Upper lobe of left lung (tissue), 6 donors: ENCODE results near the gene LARGE1. TPM values are rescaled to one million over a fixed set of nuclear protein-coding genes. Genes with fewer than 3 reads are reported as not detected.

Experiments used
- ATAC-seq, 2 donors: fragments of 200-7000 bp; cut with Tn5 transposase; one replicate each; pipeline ENCODE4 v1.9.1; 2022; ENCODE audit warnings: mild to moderate bottlenecking in 2 of 2, moderate library complexity in 2 of 2; ENCODE audit not compliant: low FRiP score in 2 of 2
- DNase-seq, 2 donors: peaks; one replicate each; pipeline ENCODE4 v3.0.0-alpha.2; 2019 to 2020
- H3K27ac ChIP-seq, 4 donors: fragments of 200-600 bp; sonication (generic); one replicate each; pipeline ENCODE4 v1.5.1; 2016 to 2019
- H3K27me3 ChIP-seq, 4 donors: fragments of 200-600 bp; sonication (generic); one replicate each; pipeline ENCODE4 v1.5.1; 2017 to 2019
- H3K36me3 ChIP-seq, 4 donors: fragments of 200-600 bp; sonication (generic); one replicate each; pipeline ENCODE4 v1.5.1; 2016 to 2019
- H3K4me1 ChIP-seq, 4 donors: fragments of 200-600 bp; sonication (generic); one replicate each; pipeline ENCODE4 v1.5.1; 2018 to 2019
- H3K4me3 ChIP-seq, 4 donors: fragments of 200-600 bp; sonication (generic); one replicate each; pipeline ENCODE4 v1.5.1; 2017 to 2019; ENCODE audit warnings: mild to moderate bottlenecking in 2 of 4, moderate library complexity in 1 of 4
- H3K9me3 ChIP-seq, 4 donors: fragments of 200-600 bp; sonication (generic); one replicate each; pipeline ENCODE4 v1.5.1; 2018 to 2019
- CTCF ChIP-seq, 6 experiments: fragments of 450-650 bp in 4 of 6; fragments of 200-600 bp in 2 of 6; sonication (generic) in 2 of 6; IDR thresholded peaks; one replicate each; pipeline ENCODE4 v1.5.1; 2016 to 2019; ENCODE audit warnings: antibody characterized with exemption in 6 of 6
- EP300 ChIP-seq, 4 donors: sonication (generic); formaldehyde crosslinking; IDR thresholded peaks; one replicate each; pipeline ENCODE4 v1.5.1; 2017; ENCODE audit warnings: antibody characterized with exemption in 4 of 4, control low read depth in 2 of 4
- POLR2A ChIP-seq, 4 donors: fragments of 450-650 bp; IDR thresholded peaks; one replicate each; pipeline ENCODE4 v1.5.1; 2016 to 2017; ENCODE audit warnings: antibody characterized with exemption in 4 of 4, mild to moderate bottlenecking in 2 of 4
- POLR2AphosphoS5 ChIP-seq, 2 donors: sonication (generic); formaldehyde crosslinking; IDR thresholded peaks; one replicate each; pipeline ENCODE4 v1.5.1; 2017; ENCODE audit warnings: antibody characterized with exemption in 2 of 2
- WGBS, 2 donors: methylation state at CpG; one replicate each; pipeline ENCODE4 v1.1.5; 2017 to 2018; 5-methylcytosine and 5-hydroxymethylcytosine counted together
- total RNA-seq, 6 donors: library from RNA; depleted of rRNA in 4 of 6; stranded (reverse); fragments of >200 nt in 4 of 6; gene quantifications; one replicate each; pipeline versions ENCODE4 v1.1.0 to v1.2.1, GENCODE V29; 2016 to 2021
- donor health status: DM: no; HTN: no; CAD: no; lungs with moderate emphysema.
- donor health status: DM: no; HTN: yes; CAD: no; lungs with severe emphysema.

The LARGE1 gene
- total RNA-seq, 6 donors from 2014 or later: 14.0 to 56.6 (median 25.3) TPM

- Histone ChIP-seq H3K4me1 (peaks cover 0 to 4% (median 0%) of the 10 kb centered on the region in 4 donors), H3K4me3 (no peak overlapping the region), H3K9me3 (no peaks in the 10 kb centered on the region), H3K27ac (no peak overlapping the region), H3K27me3 (no peaks in the 10 kb centered on the region), H3K36me3 (no peaks in the 10 kb centered on the region)
- ATAC-seq (no peak), DNase-seq (no peak)
- WGBS, 2 donors: 90 to 91% methylated on average over 6 of the region's 6 CpGs
- TF ChIP-seq CTCF (IDR thresholded peaks at IDR 0.05) (no peak), EP300 (IDR thresholded peaks at IDR 0.05) (no peak), POLR2A (IDR thresholded peaks at IDR 0.05) (no peak), POLR2AphosphoS5 (IDR thresholded peaks at IDR 0.05) (no peak)
Measured at GRCh38 chr22:33562501-33562900, 357.8 kb downstream of the LARGE1 start.

GRCh38 chr22:33561149-33561807 is 359.0 kb downstream of the LARGE1 start:
- Histone ChIP-seq H3K4me1 (peaks cover 0 to 4% (median 0%) of the 10 kb centered on the region in 4 donors), H3K27me3 (no peaks in the 10 kb centered on the region), H3K27ac (no peak overlapping the region), H3K9me3 (no peaks in the 10 kb centered on the region), H3K4me3 (no peak overlapping the region), H3K36me3 (no peaks in the 10 kb centered on the region)
- no peak for ATAC-seq
- TF ChIP-seq CTCF (IDR thresholded peaks at IDR 0.05) (no peak), POLR2AphosphoS5 (IDR thresholded peaks at IDR 0.05) (no peak), EP300 (IDR thresholded peaks at IDR 0.05) (no peak)
- no peak for DNase-seq
- WGBS, 2 donors: 77 to 87% methylated on average over 5 to 9 of the region's 9 CpGs

GRCh38 chr22:33557836-33558235 is 362.4 kb downstream of the LARGE1 start:
- Histone ChIP-seq H3K27me3 (no peaks in the 10 kb centered on the region), H3K27ac (no peak overlapping the region), H3K4me3 (no peak overlapping the region), H3K4me1 (peaks cover 0 to 6% (median 0%) of the 10 kb centered on the region in 4 donors), H3K9me3 (no peaks in the 10 kb centered on the region), H3K36me3 (no peaks in the 10 kb centered on the region)
- 89 to 93% methylated on average over 7 of the region's 7 CpGs for WGBS, 2 donors
- TF ChIP-seq CTCF (IDR thresholded peaks at IDR 0.05): no peak
- no peak for TF ChIP-seq POLR2A (IDR thresholded peaks at IDR 0.05)
- TF ChIP-seq POLR2AphosphoS5 (IDR thresholded peaks at IDR 0.05): no peak
- TF ChIP-seq EP300 (IDR thresholded peaks at IDR 0.05): no peak
- no peak for ATAC-seq
- no peak for DNase-seq

- Histone ChIP-seq H3K9me3 (no peaks in the 10 kb centered on the region), H3K4me3 (no peak overlapping the region), H3K4me1 (peaks cover 0 to 7% (median 0%) of the 10 kb centered on the region in 4 donors), H3K27ac (no peak overlapping the region), H3K27me3 (no peaks in the 10 kb centered on the region), H3K36me3 (no peaks in the 10 kb centered on the region)
- WGBS, 2 donors: 84 to 92% methylated on average over 5 of the region's 5 CpGs
- DNase-seq (no peak), ATAC-seq (no peak)
- no peak for TF ChIP-seq EP300 (IDR thresholded peaks at IDR 0.05)
- no peak for TF ChIP-seq POLR2A (IDR thresholded peaks at IDR 0.05)
- no peak for TF ChIP-seq CTCF (IDR thresholded peaks at IDR 0.05)
- no peak for TF ChIP-seq POLR2AphosphoS5 (IDR thresholded peaks at IDR 0.05)
Measured at GRCh38 chr22:33555814-33556522, 364.3 kb downstream of the LARGE1 start.
